Suprapubic skin (tissue), 3 donors: Measurements from ENCODE around the gene STK31.

ENCODE experiments used
- POLR2A ChIP-seq, 2 donors: fragments of 450-650 bp; IDR thresholded peaks; one replicate each; pipeline ENCODE4 v1.6.1; 2017; ENCODE audit warnings: antibody characterized with exemption in 2 of 2, mild to moderate bottlenecking in 2 of 2, moderate library complexity in 2 of 2
- TF ChIP-seq, protein P1 (sequence below), 2 donors: fragments of 200-600 bp in 1 of 2; fragments of 450-650 bp in 1 of 2; sonication (generic) in 1 of 2; IDR thresholded peaks; one replicate each; pipeline ENCODE4 v1.5.1; 2016 to 2019; ENCODE audit warnings: antibody characterized with exemption in 2 of 2, mild to moderate bottlenecking in 1 of 2, moderate library complexity in 1 of 2

DNA sequence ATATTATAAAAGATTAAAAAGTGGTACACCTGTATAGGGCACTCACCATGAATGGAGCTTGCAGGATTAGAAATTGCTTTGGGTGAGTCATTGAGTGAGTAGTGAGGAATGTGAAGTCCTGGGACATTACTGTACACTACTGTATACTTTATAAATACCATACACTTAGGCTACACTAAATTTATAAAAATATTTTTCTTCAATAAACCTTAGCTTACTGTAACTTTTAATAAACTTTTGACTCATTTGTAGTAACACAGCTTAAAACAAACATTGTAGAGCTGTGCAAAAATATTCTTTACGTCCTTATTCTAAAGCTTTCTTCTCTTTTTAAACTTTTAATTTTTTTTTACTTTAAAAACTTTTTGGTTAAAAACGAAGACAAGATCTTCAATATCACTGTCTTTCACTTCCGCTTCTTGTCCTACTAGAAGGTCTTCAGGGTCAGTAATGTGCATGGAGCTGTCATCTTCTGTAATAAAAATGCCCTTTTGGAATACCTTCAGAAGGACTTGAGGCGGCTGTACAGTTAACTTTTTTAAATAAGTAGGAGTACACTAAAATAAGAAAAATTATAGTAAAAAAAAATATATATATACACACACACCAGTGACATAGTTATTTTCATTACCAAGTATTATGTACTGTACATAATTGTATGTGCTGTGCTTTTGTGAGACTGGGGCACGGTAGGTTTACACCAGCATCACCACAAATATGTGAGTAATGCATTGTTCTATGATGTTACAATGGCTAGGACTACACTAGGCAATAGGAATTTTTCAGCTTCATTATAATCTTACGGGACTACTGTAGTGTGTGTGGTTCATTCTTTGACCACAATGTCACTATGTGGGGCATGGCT is 3.5 kb downstream of the STK31 start:
- TF ChIP-seq, protein P1, sequence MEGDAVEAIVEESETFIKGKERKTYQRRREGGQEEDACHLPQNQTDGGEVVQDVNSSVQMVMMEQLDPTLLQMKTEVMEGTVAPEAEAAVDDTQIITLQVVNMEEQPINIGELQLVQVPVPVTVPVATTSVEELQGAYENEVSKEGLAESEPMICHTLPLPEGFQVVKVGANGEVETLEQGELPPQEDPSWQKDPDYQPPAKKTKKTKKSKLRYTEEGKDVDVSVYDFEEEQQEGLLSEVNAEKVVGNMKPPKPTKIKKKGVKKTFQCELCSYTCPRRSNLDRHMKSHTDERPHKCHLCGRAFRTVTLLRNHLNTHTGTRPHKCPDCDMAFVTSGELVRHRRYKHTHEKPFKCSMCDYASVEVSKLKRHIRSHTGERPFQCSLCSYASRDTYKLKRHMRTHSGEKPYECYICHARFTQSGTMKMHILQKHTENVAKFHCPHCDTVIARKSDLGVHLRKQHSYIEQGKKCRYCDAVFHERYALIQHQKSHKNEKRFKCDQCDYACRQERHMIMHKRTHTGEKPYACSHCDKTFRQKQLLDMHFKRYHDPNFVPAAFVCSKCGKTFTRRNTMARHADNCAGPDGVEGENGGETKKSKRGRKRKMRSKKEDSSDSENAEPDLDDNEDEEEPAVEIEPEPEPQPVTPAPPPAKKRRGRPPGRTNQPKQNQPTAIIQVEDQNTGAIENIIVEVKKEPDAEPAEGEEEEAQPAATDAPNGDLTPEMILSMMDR (IDR thresholded peaks at IDR 0.05), result no peak
- no peak for TF ChIP-seq POLR2A (IDR thresholded peaks at IDR 0.05)
